Calu3 (cell line): ENCODE data around the gene PODNL1. TPM values are rescaled to one million over a fixed set of nuclear protein-coding genes. Genes with fewer than 3 reads are reported as not detected.

ENCODE experiments used
- BruUV-seq: library from RNA; stranded (reverse); fragments of 400-500 nt; replicated peaks from 2 replicates; lab custom pipeline; 2021; lab: Mats Ljungman, UMichigan
- CTCF ChIA-PET: fragments of 300-600 bp; sonication (Branson Sonifier 250); formaldehyde crosslinking; loops from one replicate; lab custom pipeline; 2022; ENCODE audit warnings: antibody characterized with exemption; lab: Charles Lee
- DNase-seq: peaks from one replicate; pipeline ENCODE4 v3.0.0; 2022
- H3K27ac Mint-ChIP-seq: one replicate; pipeline ENCODE4 v1.8.0; 2022; ENCODE audit warnings: mixed read lengths; ENCODE audit not compliant: unreplicated experiment
- H3K27me3 Mint-ChIP-seq: one replicate; pipeline ENCODE4 v1.8.0; 2022; ENCODE audit warnings: mixed read lengths; ENCODE audit not compliant: unreplicated experiment
- H3K36me3 Mint-ChIP-seq: one replicate; pipeline ENCODE4 v1.8.0; 2022; ENCODE audit warnings: mild to moderate bottlenecking, moderate library complexity, mixed read lengths; ENCODE audit not compliant: insufficient read depth, unreplicated experiment
- H3K4me1 Mint-ChIP-seq: one replicate; pipeline ENCODE4 v1.8.0; 2022; ENCODE audit warnings: mild to moderate bottlenecking, low read depth, mixed read lengths; ENCODE audit not compliant: unreplicated experiment
- H3K4me3 Mint-ChIP-seq: one replicate; pipeline ENCODE4 v1.8.0; 2022; ENCODE audit warnings: mild to moderate bottlenecking, low read depth, moderate library complexity, mixed read lengths; ENCODE audit not compliant: unreplicated experiment
- H3K9me3 Mint-ChIP-seq: one replicate; pipeline ENCODE4 v1.8.0; 2022; ENCODE audit warnings: low read depth, mixed read lengths; ENCODE audit not compliant: unreplicated experiment
- CTCF ChIP-seq: fragments of 200-600 bp; IDR thresholded peaks from one replicate; pipeline ENCODE4 v1.8.0; 2022; ENCODE audit warnings: antibody characterized with exemption; ENCODE audit not compliant: unreplicated experiment
- intact Hi-C: fragments of 100-400 bp; cut with micrococcal nuclease; formaldehyde crosslinking; loops from one replicate; pipeline ENCODE4 v1.10.0; 2022; ENCODE audit not compliant: unreplicated experiment
- total RNA-seq: library from RNA; stranded (reverse); gene quantifications from 2 replicates; pipeline ENCODE4 v1.2.3, GENCODE V29; 2022

PODNL1 gene
- total RNA-seq, 1 experiment from 2014 or later: not detected

- no peak overlapping the region for H3K4me3 Mint-ChIP-seq
- no peak overlapping the region for H3K27ac Mint-ChIP-seq
- H3K27me3 Mint-ChIP-seq: no peaks in the 10 kb centered on the region
- TF ChIP-seq CTCF: no peak
- no TSS peak for BruUV-seq
- intact Hi-C loops: no loop called here
- CTCF ChIA-PET: no interaction called here
- no peaks in the 10 kb centered on the region for H3K4me1 Mint-ChIP-seq
- DNase-seq: no peak
- no peaks in the 10 kb centered on the region for H3K9me3 Mint-ChIP-seq
- H3K36me3 Mint-ChIP-seq: peaks cover 27% of the 10 kb centered on the region
Measured at GRCh38 chr19:13962699-13963602, 24.7 kb upstream of the PODNL1 start.

- peaks cover 23% of the 10 kb centered on the region for H3K36me3 Mint-ChIP-seq
- intact Hi-C loops: no loop called here
- CTCF ChIA-PET: no interaction called here
Measured at GRCh38 chr19:13961826-13962698, 23.8 kb upstream of the PODNL1 start.

DNA sequence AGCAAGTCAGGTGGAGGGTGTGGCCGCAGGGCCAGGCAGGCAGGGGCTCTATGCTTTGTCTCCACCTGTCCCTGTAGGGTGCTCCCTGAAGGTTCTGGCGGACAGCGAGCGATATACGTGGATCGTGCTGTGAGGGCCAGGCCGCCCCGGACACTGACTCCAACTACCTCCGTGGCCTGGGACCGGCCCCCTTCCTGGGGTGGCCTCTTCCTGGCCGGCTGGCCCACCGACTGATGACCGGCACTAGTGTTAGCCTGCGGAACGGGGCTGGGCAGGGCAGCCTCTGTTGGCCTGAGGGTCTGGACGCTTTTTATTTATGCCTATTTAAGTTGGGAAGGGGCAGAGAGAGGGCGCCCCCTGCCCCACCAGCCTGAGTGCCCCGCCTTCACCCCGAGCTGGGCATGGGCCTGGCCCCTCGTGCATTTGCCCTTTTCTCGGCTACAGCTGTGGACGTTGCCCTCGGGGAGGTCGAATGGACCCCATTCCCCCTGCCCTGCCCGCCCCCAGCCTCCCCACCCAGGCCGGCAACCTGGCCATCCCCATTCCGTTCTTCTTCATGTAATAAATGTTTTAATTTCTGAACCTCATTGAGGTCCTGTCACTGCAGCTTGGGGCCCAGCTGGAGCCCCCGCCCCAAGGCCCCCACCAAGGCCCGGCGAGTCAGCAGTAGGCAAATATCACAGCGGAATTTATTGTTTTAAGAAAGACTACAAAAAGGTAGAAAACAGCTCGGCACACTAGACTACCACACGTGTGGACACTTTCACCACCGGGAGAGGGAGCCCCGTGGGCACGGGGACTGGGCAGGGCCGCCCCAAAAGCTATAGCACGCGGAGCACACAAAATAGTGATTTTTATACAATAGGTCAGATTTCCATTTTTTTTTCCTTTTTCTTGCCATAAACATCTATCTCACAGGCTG, 22.9 kb upstream of the PODNL1 start:
- Mint-ChIP-seq H3K36me3 (peaks cover 29% of the 10 kb centered on the region), H3K27me3 (no peaks in the 10 kb centered on the region), H3K4me1 (no peaks in the 10 kb centered on the region), H3K4me3 (no peak overlapping the region), H3K9me3 (no peaks in the 10 kb centered on the region), H3K27ac (no peak overlapping the region)
- no peak for DNase-seq
- no TSS peak for BruUV-seq
- no peak for TF ChIP-seq CTCF
- CTCF ChIA-PET: interaction anchor here (1.3 kb wide), 1 partner anchor 71 kb away, joined by 3 read pairs; the partner anchor contains the start of gene IL27RA
- intact Hi-C loops: no loop called here

More at GRCh38 chr19:13961826-13962698, 23.8 kb upstream of the PODNL1 start:
- Mint-ChIP-seq H3K4me1 (no peaks in the 10 kb centered on the region), H3K9me3 (no peaks in the 10 kb centered on the region), H3K4me3 (no peak overlapping the region), H3K27me3 (no peaks in the 10 kb centered on the region), H3K27ac (no peak overlapping the region)
- DNase-seq: no peak
- BruUV-seq: no TSS peak
- TF ChIP-seq CTCF: no peak
